Neural progenitor cell (in vitro differentiated cells): ENCODE measurements around the gene INSRR. TPM values are rescaled to one million over a fixed set of nuclear protein-coding genes. Genes with fewer than 3 reads are reported as not detected.

ENCODE experiments used
- DNase-seq: peaks from one replicate; pipeline ENCODE4 v3.0.0-alpha.2; 2016; ENCODE audit warnings: low spot score
- H2AFZ ChIP-seq: fragments of 200-600 bp; sonication (generic); replicated peaks from 2 replicates; pipeline ENCODE4 v1.6.1; 2016; ENCODE audit warnings: antibody characterized with exemption
- H3F3A ChIP-seq: fragments of 200-600 bp; sonication (generic); 2 replicates; pipeline ENCODE4 v1.6.1; 2016; ENCODE audit warnings: antibody characterized with exemption, low read depth
- H3K27ac ChIP-seq: fragments of 200-600 bp; sonication (generic); 2 replicates; pipeline ENCODE4 v1.5.1; 2016; ENCODE audit warnings: mild to moderate bottlenecking
- H3K27me3 ChIP-seq: fragments of 200-600 bp; sonication (generic); 2 replicates; pipeline ENCODE4 v1.6.1; 2016; ENCODE audit warnings: mild to moderate bottlenecking, moderate library complexity
- H3K36me3 ChIP-seq: fragments of 200-600 bp; sonication (generic); 2 replicates; pipeline ENCODE4 v1.5.1; 2016
- H3K4me1 ChIP-seq: fragments of 200-600 bp; sonication (generic); 2 replicates; pipeline ENCODE4 v1.6.1; 2016; ENCODE audit warnings: mixed run types
- H3K4me2 ChIP-seq: fragments of 200-600 bp; sonication (generic); 2 replicates; pipeline ENCODE4 v1.6.1; 2016
- H3K4me3 ChIP-seq: fragments of 200-600 bp; sonication (generic); 2 replicates; pipeline ENCODE4 v1.5.1; 2016
- H3K79me2 ChIP-seq: fragments of 200-600 bp; sonication (generic); 2 replicates; pipeline ENCODE4 v1.6.1; 2016; ENCODE audit warnings: low read depth
- H3K9ac ChIP-seq: fragments of 200-600 bp; sonication (generic); 2 replicates; pipeline ENCODE4 v1.6.1; 2016
- H3K9me3 ChIP-seq: fragments of 200-600 bp; sonication (generic); 2 replicates; pipeline ENCODE4 v1.5.1; 2016; ENCODE audit warnings: low read depth
- H4K20me1 ChIP-seq: fragments of 200-600 bp; sonication (generic); 2 replicates; pipeline ENCODE4 v1.6.1; 2016; ENCODE audit warnings: low read depth
- H3K27ac Mint-ChIP-seq: 3 replicates; pipeline ENCODE4 v1.8.0; 2021; ENCODE audit warnings: mixed read lengths
- H3K27me3 Mint-ChIP-seq: 2 replicates; pipeline ENCODE4 v1.8.0; 2022; ENCODE audit warnings: low read depth, mild to moderate bottlenecking, inconsistent platforms, moderate library complexity, mixed read lengths; ENCODE audit not compliant: insufficient read depth
- H3K36me3 Mint-ChIP-seq: 3 replicates; pipeline ENCODE4 v1.8.0; 2021; ENCODE audit warnings: mixed read lengths
- H3K4me1 Mint-ChIP-seq: 3 replicates; pipeline ENCODE4 v1.8.0; 2021; ENCODE audit warnings: mixed read lengths
- H3K4me3 Mint-ChIP-seq: 3 replicates; pipeline ENCODE4 v1.8.0; 2021; ENCODE audit warnings: mild to moderate bottlenecking, moderate library complexity, mixed read lengths
- H3K9me3 Mint-ChIP-seq: 3 replicates; pipeline ENCODE4 v1.8.0; 2020; ENCODE audit warnings: mixed read lengths
- EZH2 ChIP-seq: fragments of 200-600 bp; sonication (generic); IDR thresholded peaks from 2 replicates; pipeline ENCODE4 v1.6.1; 2017; ENCODE audit warnings: antibody characterized with exemption, mild to moderate bottlenecking, moderate library complexity
- EZH2phosphoT487 ChIP-seq: fragments of 200-600 bp; sonication (generic); IDR thresholded peaks from 2 replicates; pipeline ENCODE4 v1.6.1; 2017; ENCODE audit warnings: antibody characterized with exemption
- total RNA-seq: library from RNA; depleted of rRNA; stranded (reverse); fragments of >200 nt; gene quantifications from 2 replicates; pipeline ENCODE4 v1.2.3, GENCODE V29; 2015; ENCODE audit warnings: low replicate concordance
- TF ChIP-seq, protein P1 (sequence below): fragments of 200-600 bp; sonication (generic); IDR thresholded peaks from 2 replicates; pipeline ENCODE4 v1.5.1; 2017; ENCODE audit warnings: antibody characterized with exemption, mild to moderate bottlenecking

INSRR gene
- total RNA-seq, 1 donor from 2014 or later, result not detected

GRCh38 chr1:156895455-156895812 lies 36.5 kb upstream of the INSRR start:
- H3K36me3 Mint-ChIP-seq, result no peaks in the 10 kb centered on the region
- DNase-seq, result no peak
- no peak overlapping the region for H3K27ac ChIP-seq
- no peaks in the 10 kb centered on the region for H3K79me2 ChIP-seq
- H3K4me3 ChIP-seq, result no peak overlapping the region
- no peaks in the 10 kb centered on the region for H3K36me3 ChIP-seq
- no peaks in the 10 kb centered on the region for H3K9me3 ChIP-seq
- H3K4me2 ChIP-seq, result no peak overlapping the region
- peak; percentile 25 for TF ChIP-seq EZH2
- TF ChIP-seq, protein P1, sequence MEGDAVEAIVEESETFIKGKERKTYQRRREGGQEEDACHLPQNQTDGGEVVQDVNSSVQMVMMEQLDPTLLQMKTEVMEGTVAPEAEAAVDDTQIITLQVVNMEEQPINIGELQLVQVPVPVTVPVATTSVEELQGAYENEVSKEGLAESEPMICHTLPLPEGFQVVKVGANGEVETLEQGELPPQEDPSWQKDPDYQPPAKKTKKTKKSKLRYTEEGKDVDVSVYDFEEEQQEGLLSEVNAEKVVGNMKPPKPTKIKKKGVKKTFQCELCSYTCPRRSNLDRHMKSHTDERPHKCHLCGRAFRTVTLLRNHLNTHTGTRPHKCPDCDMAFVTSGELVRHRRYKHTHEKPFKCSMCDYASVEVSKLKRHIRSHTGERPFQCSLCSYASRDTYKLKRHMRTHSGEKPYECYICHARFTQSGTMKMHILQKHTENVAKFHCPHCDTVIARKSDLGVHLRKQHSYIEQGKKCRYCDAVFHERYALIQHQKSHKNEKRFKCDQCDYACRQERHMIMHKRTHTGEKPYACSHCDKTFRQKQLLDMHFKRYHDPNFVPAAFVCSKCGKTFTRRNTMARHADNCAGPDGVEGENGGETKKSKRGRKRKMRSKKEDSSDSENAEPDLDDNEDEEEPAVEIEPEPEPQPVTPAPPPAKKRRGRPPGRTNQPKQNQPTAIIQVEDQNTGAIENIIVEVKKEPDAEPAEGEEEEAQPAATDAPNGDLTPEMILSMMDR, result no peak
- no peak overlapping the region for H3K27ac Mint-ChIP-seq
- no peak overlapping the region for H2AFZ ChIP-seq
- peaks cover 8% of the 10 kb centered on the region for H3F3A ChIP-seq
- peaks cover 34% of the 10 kb centered on the region for H3K27me3 Mint-ChIP-seq
- H3K4me1 Mint-ChIP-seq, result peaks cover 44% of the 10 kb centered on the region
- no peaks in the 10 kb centered on the region for H3K9me3 Mint-ChIP-seq
- peaks cover 6% of the 10 kb centered on the region for H4K20me1 ChIP-seq
- no peak overlapping the region for H3K4me3 Mint-ChIP-seq
- H3K4me1 ChIP-seq, result peaks cover 17% of the 10 kb centered on the region
- H3K9ac ChIP-seq, result no peak overlapping the region
- H3K27me3 ChIP-seq, result peaks cover 67% of the 10 kb centered on the region

GRCh38 chr1:156894711-156895454 lies 36.0 kb upstream of the INSRR start:
- Mint-ChIP-seq H3K27me3 (peaks cover 39% of the 10 kb centered on the region), H3K4me3 (no peak overlapping the region), H3K4me1 (peaks cover 41% of the 10 kb centered on the region), H3K27ac (no peak overlapping the region), H3K9me3 (no peaks in the 10 kb centered on the region), H3K36me3 (no peaks in the 10 kb centered on the region)
- Histone ChIP-seq H3K4me1 (peaks cover 17% of the 10 kb centered on the region), H2AFZ (no peak overlapping the region), H3K36me3 (no peaks in the 10 kb centered on the region), H3K4me3 (no peak overlapping the region), H3K27me3 (peaks cover 70% of the 10 kb centered on the region), H3K27ac (no peak overlapping the region), H3K9ac (no peak overlapping the region), H3K4me2 (no peak overlapping the region), H3K79me2 (no peaks in the 10 kb centered on the region), H3F3A (peaks cover 8% of the 10 kb centered on the region), H3K9me3 (no peaks in the 10 kb centered on the region), H4K20me1 (peaks cover 6% of the 10 kb centered on the region)
- DNase-seq, result no peak
- no peak for TF ChIP-seq EZH2phosphoT487
- TF ChIP-seq, protein P1, result no peak
- no peak for TF ChIP-seq EZH2

DNA sequence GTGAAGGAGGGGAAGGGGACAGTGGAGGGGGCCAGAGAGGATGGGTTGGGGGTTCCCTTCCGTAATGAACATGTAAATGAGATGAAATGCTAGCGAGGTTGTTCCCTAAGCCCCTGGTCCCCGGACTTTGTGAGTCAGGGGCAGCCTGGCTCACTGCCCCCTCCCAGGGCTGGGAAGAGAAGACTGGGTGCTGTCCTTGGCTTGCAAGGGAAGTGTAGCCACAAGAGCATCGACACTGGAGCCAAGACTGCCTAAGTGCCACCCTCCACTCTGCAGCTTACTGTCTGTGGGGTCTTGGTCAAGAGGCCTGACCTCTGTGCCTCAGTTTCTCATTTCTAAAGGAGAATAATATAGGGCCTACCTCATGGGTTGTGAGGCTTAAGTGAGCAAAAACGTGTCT lies 35.1 kb upstream of the INSRR start:
- H3K36me3 Mint-ChIP-seq, result no peaks in the 10 kb centered on the region
- H3K4me1 Mint-ChIP-seq, result peaks cover 41% of the 10 kb centered on the region
- Histone ChIP-seq H3K27me3 (peaks cover 68% of the 10 kb centered on the region), H3K27ac (no peak overlapping the region), H3K4me1 (peaks cover 17% of the 10 kb centered on the region), H3K9ac (no peak overlapping the region), H2AFZ (peak overlapping the region; percentile 15), H3F3A (peaks cover 10% of the 10 kb centered on the region), H3K36me3 (no peaks in the 10 kb centered on the region), H3K4me3 (peak overlapping the region; percentile 37), H3K4me2 (peak overlapping the region; percentile 48), H4K20me1 (peaks cover 6% of the 10 kb centered on the region), H3K9me3 (no peaks in the 10 kb centered on the region), H3K79me2 (no peaks in the 10 kb centered on the region)
- H3K27ac Mint-ChIP-seq, result no peak overlapping the region
- no peak for DNase-seq
- H3K9me3 Mint-ChIP-seq, result no peaks in the 10 kb centered on the region
- no peak overlapping the region for H3K4me3 Mint-ChIP-seq
- no peak for TF ChIP-seq EZH2
- no peak for TF ChIP-seq EZH2phosphoT487
- TF ChIP-seq, protein P1, result no peak
- peaks cover 39% of the 10 kb centered on the region for H3K27me3 Mint-ChIP-seq
